Omental fat pad (tissue), 4 donors: ENCODE data around the gene KLC4. TPM values are rescaled to one million over a fixed set of nuclear protein-coding genes. Genes with fewer than 3 reads are reported as not detected.

Source experiments
- ATAC-seq: fragments of 150-250 bp; one replicate; pipeline ENCODE4 v1.9.1; 2016; ENCODE audit warnings: mild to moderate bottlenecking, moderate library complexity; ENCODE audit not compliant: low FRiP score
- DNase-seq: peaks from one replicate; pipeline ENCODE4 v3.0.0-alpha.2; 2019; ENCODE audit warnings: low spot score
- CTCF ChIP-seq, 3 donors: fragments of 450-650 bp; IDR thresholded peaks; one replicate each; pipeline ENCODE4 v1.5.1; 2016 to 2017; ENCODE audit warnings: antibody characterized with exemption in 3 of 3, mild to moderate bottlenecking in 3 of 3, moderate library complexity in 2 of 3
- total RNA-seq, 4 donors: library from RNA; depleted of rRNA; stranded (reverse); fragments of >200 nt; gene quantifications; one replicate each; pipeline ENCODE4 v1.1.0, GENCODE V29; 2016

The KLC4 gene
- total RNA-seq = 10 to 100 TPM; 15.2 to 21.1 (median 16.5) TPM

GRCh38 chr6:43059168-43060033 is at the start of gene KLC4, which contains the start of gene MRPL2:
KLC4 (plus strand) TSS chr6:43059631; CDS start chr6:43061336, 1,705 bp downstream.
MRPL2 (minus strand) TSS chr6:43059434; CDS start chr6:43059381, 53 bp downstream.
- ATAC-seq (peak; percentile 97), DNase-seq (peak; percentile 94)
- TF ChIP-seq CTCF (IDR thresholded peaks at IDR 0.05) = no peak

GRCh38 chr6:43011207-43011606 is 48.2 kb upstream of the KLC4 start:
- no peak for ATAC-seq
- no peak for DNase-seq
- TF ChIP-seq CTCF (IDR thresholded peaks at IDR 0.05) = no peak

- DNase-seq (no peak), ATAC-seq (no peak)
- TF ChIP-seq CTCF (IDR thresholded peaks at IDR 0.05) = no peak
These were observed 47.1 kb upstream of the KLC4 start for GRCh38 chr6:43012364-43012763.

GRCh38 chr6:43013097-43013842 is 46.2 kb upstream of the KLC4 start:
- no peak for TF ChIP-seq CTCF (IDR thresholded peaks at IDR 0.05)
- DNase-seq (no peak), ATAC-seq (no peak)

GRCh38 chr6:43013843-43014433 is 45.5 kb upstream of the KLC4 start, which contains the start of the genes KLHDC3 and MEA1:
KLHDC3 (plus strand) TSS chr6:43014249; CDS start chr6:43017193, 2,944 bp downstream.
MEA1 (minus strand) TSS chr6:43013946; CDS start chr6:43013813, 133 bp downstream.
- peak; percentile 99 for ATAC-seq
- no peak for TF ChIP-seq CTCF (IDR thresholded peaks at IDR 0.05)
- peak; percentile 93 for DNase-seq

GRCh38 chr6:43014434-43014909 is 45.0 kb upstream of the KLC4 start:
- ATAC-seq (no peak), DNase-seq (no peak)
- TF ChIP-seq CTCF (IDR thresholded peaks at IDR 0.05) = no peak
